Endothelial cell of umbilical vein (primary cell): ENCODE results near the gene TFF1.

Experiments
- EZH2 ChIP-seq: IDR thresholded peaks from 2 replicates; pipeline ENCODE4 v1.6.1; 2012; ENCODE audit warnings: borderline replicate concordance, low read depth, mild to moderate bottlenecking, moderate library complexity, low read length, inconsistent platforms; ENCODE audit not compliant: severe bottlenecking
- FOS ChIP-seq: IDR thresholded peaks from 2 replicates; pipeline ENCODE4 v1.6.1; 2011; ENCODE audit warnings: mild to moderate bottlenecking, low read length, moderate library complexity, borderline replicate concordance; ENCODE audit not compliant: insufficient read depth
- GATA2 ChIP-seq: IDR thresholded peaks from 2 replicates; pipeline ENCODE4 v1.7.0; 2011; ENCODE audit warnings: low read depth, mild to moderate bottlenecking, moderate library complexity, mixed read lengths, low read length; ENCODE audit not compliant: insufficient read length, insufficient read depth
- MAX ChIP-seq: IDR thresholded peaks from 2 replicates; pipeline ENCODE4 v1.6.1; 2011; ENCODE audit not compliant: insufficient read depth, insufficient read length
- POLR2A ChIP-seq: IDR thresholded peaks from 2 replicates; pipeline ENCODE4 v1.6.1; 2012; ENCODE audit warnings: low read depth, mild to moderate bottlenecking, control low read depth, low read length
- POLR2AphosphoS5 ChIP-seq: IDR thresholded peaks from 2 replicates; pipeline ENCODE4 v1.6.1; 2012; ENCODE audit warnings: low read depth, mild to moderate bottlenecking, control low read depth, low read length, moderate library complexity; ENCODE audit not compliant: insufficient read depth
- TF ChIP-seq, protein P1 (sequence below), 2 donors: IDR thresholded peaks; 1 replicate in 1 of 2; 2 replicates in 1 of 2; pipeline ENCODE4 v1.5.1; 2011; ENCODE audit warnings: low read length in 2 of 2, mild to moderate bottlenecking in 2 of 2, moderate library complexity in 2 of 2, control low read depth in 1 of 2, inconsistent platforms in 1 of 2, low read depth in 1 of 2; ENCODE audit not compliant: insufficient read depth in 1 of 2; ENCODE audit errors: extremely low read depth in 1 of 2

- TF ChIP-seq, protein P1, sequence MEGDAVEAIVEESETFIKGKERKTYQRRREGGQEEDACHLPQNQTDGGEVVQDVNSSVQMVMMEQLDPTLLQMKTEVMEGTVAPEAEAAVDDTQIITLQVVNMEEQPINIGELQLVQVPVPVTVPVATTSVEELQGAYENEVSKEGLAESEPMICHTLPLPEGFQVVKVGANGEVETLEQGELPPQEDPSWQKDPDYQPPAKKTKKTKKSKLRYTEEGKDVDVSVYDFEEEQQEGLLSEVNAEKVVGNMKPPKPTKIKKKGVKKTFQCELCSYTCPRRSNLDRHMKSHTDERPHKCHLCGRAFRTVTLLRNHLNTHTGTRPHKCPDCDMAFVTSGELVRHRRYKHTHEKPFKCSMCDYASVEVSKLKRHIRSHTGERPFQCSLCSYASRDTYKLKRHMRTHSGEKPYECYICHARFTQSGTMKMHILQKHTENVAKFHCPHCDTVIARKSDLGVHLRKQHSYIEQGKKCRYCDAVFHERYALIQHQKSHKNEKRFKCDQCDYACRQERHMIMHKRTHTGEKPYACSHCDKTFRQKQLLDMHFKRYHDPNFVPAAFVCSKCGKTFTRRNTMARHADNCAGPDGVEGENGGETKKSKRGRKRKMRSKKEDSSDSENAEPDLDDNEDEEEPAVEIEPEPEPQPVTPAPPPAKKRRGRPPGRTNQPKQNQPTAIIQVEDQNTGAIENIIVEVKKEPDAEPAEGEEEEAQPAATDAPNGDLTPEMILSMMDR (IDR thresholded peaks at IDR 0.05; ENCODE audit: extremely low read depth in 1 of 2, insufficient read depth in 1 of 2, low read depth in 1 of 2, low read length in 2 of 2): no peak
- TF ChIP-seq GATA2 (no peak), MAX (no peak), POLR2AphosphoS5 (no peak), POLR2A (no peak), FOS (no peak), EZH2 (no peak)
These were observed 41.1 kb upstream of the TFF1 start for GRCh38 chr21:42407476-42407875.
